MM.1S (cell line): ENCODE results near the gene HYAL2.

Experiments
- DNase-seq: peaks from one replicate; pipeline ENCODE4 v3.0.0-alpha.2; 2015
- H2AFZ ChIP-seq: fragments of 300-600 bp; sonication (generic); 2 replicates; pipeline ENCODE4 v1.6.0; 2016; ENCODE audit warnings: antibody characterized with exemption, low read length
- H3F3A ChIP-seq: fragments of 300-600 bp; sonication (generic); 2 replicates; pipeline ENCODE4 v1.6.1; 2016; ENCODE audit warnings: mild to moderate bottlenecking, antibody characterized with exemption, low read length, moderate library complexity, mixed read lengths; ENCODE audit not compliant: insufficient read depth
- H3K27ac ChIP-seq: fragments of 300-600 bp; sonication (generic); 2 replicates; pipeline ENCODE4 v1.5.1; 2016; ENCODE audit warnings: mild to moderate bottlenecking, low read length
- H3K27me3 ChIP-seq: fragments of 300-600 bp; sonication (generic); replicated peaks from 2 replicates; pipeline ENCODE4 v1.6.0; 2016; ENCODE audit warnings: low read length; ENCODE audit not compliant: insufficient read depth
- H3K36me3 ChIP-seq: fragments of 300-600 bp; sonication (generic); replicated peaks from 2 replicates; pipeline ENCODE4 v1.6.1; 2016; ENCODE audit warnings: mild to moderate bottlenecking, low read length, mixed read lengths; ENCODE audit not compliant: insufficient read depth
- H3K4me1 ChIP-seq: fragments of 300-600 bp; sonication (generic); 2 replicates; pipeline ENCODE4 v1.6.1; 2016; ENCODE audit warnings: low read length, mixed read lengths
- H3K4me2 ChIP-seq: fragments of 300-600 bp; sonication (generic); 2 replicates; pipeline ENCODE4 v1.6.0; 2016; ENCODE audit warnings: low read depth, low read length
- H3K4me3 ChIP-seq: fragments of 300-600 bp; sonication (generic); 2 replicates; pipeline ENCODE4 v1.5.1; 2016; ENCODE audit warnings: low read length, mixed read lengths
- H3K79me2 ChIP-seq: fragments of 300-600 bp; sonication (generic); 2 replicates; pipeline ENCODE4 v1.6.1; 2016; ENCODE audit warnings: mixed run types, low read length, mixed read lengths
- H3K9ac ChIP-seq: fragments of 300-600 bp; sonication (generic); 2 replicates; pipeline ENCODE4 v1.6.1; 2016; ENCODE audit warnings: low read length, mixed read lengths
- H3K9me2 ChIP-seq: fragments of 300-600 bp; sonication (generic); replicated peaks from 2 replicates; pipeline ENCODE4 v1.6.1; 2016; ENCODE audit warnings: mild to moderate bottlenecking, low read length, mixed read lengths; ENCODE audit not compliant: insufficient read depth
- H3K9me3 ChIP-seq: fragments of 300-600 bp; sonication (generic); replicated peaks from 2 replicates; pipeline ENCODE4 v1.6.1; 2016; ENCODE audit warnings: mild to moderate bottlenecking, low read length, mixed read lengths; ENCODE audit not compliant: insufficient read depth
- H4K20me1 ChIP-seq: fragments of 300-600 bp; sonication (generic); 2 replicates; pipeline ENCODE4 v1.6.1; 2016; ENCODE audit warnings: mild to moderate bottlenecking, low read length, moderate library complexity, mixed read lengths; ENCODE audit not compliant: insufficient read depth
- EZH2 ChIP-seq: fragments of 300-600 bp; sonication (generic); optimal IDR thresholded peaks from 2 replicates; pipeline ENCODE3; 2017; ENCODE audit warnings: low read depth, mild to moderate bottlenecking, antibody characterized with exemption, low read length, mixed read lengths
- EZH2phosphoT487 ChIP-seq: fragments of 300-600 bp; sonication (generic); IDR thresholded peaks from 2 replicates; pipeline ENCODE4 v1.6.1; 2018; ENCODE audit warnings: antibody characterized with exemption, low read length
- TF ChIP-seq, protein P1 (sequence below): fragments of 300-600 bp; sonication (generic); IDR thresholded peaks from 2 replicates; pipeline ENCODE4 v1.5.1; 2016; ENCODE audit warnings: antibody characterized with exemption, low read length, mixed read lengths

The HYAL2 gene

GRCh38 chr3:50350527-50351322 is 28.2 kb upstream of the HYAL2 start, which contains the start of the genes CYB561D2 and NPRL2:
TSS of gene CYB561D2 (plus strand) at chr3:50350862. CDS start at chr3:50351434, 572 bp downstream.
TSS of gene NPRL2 (minus strand) at chr3:50350775. CDS start at chr3:50350652, 123 bp downstream.
- Histone ChIP-seq H2AFZ (peak within 1 kb of the TSS; percentile 87), H3K9me2 (no peaks in the 10 kb centered on the region), H3F3A (0 out of 2 replicates have a peak, but pooled peaks cover 8% of the 10 kb centered on the region), H3K4me1 (peaks cover 19% of the 10 kb centered on the region; the same call in 1 of the 2 replicates), H3K9me3 (no peaks in the 10 kb centered on the region), H3K4me2 (peak within 1 kb of the TSS; percentile 99), H3K27me3 (no peaks in the 10 kb centered on the region), H3K36me3 (peaks cover 1% of the 10 kb centered on the region; the same call in 1 of the 2 replicates), H3K9ac (peak within 1 kb of the TSS; percentile 82), H3K4me3 (peak within 1 kb of the TSS; percentile 81), H4K20me1 (no peaks in the 10 kb centered on the region), H3K27ac (peak within 1 kb of the TSS; percentile 74), H3K79me2 (peaks cover 59% of the 10 kb centered on the region)
- peak; percentile 98 for DNase-seq
- no peak for TF ChIP-seq EZH2
- TF ChIP-seq, protein P1, sequence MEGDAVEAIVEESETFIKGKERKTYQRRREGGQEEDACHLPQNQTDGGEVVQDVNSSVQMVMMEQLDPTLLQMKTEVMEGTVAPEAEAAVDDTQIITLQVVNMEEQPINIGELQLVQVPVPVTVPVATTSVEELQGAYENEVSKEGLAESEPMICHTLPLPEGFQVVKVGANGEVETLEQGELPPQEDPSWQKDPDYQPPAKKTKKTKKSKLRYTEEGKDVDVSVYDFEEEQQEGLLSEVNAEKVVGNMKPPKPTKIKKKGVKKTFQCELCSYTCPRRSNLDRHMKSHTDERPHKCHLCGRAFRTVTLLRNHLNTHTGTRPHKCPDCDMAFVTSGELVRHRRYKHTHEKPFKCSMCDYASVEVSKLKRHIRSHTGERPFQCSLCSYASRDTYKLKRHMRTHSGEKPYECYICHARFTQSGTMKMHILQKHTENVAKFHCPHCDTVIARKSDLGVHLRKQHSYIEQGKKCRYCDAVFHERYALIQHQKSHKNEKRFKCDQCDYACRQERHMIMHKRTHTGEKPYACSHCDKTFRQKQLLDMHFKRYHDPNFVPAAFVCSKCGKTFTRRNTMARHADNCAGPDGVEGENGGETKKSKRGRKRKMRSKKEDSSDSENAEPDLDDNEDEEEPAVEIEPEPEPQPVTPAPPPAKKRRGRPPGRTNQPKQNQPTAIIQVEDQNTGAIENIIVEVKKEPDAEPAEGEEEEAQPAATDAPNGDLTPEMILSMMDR: no peak
- TF ChIP-seq EZH2phosphoT487: no peak

- Histone ChIP-seq H3K9me2 (no peaks in the 10 kb centered on the region), H3K4me2 (peak overlapping the region; percentile 99), H2AFZ (peak overlapping the region; percentile 87), H3K4me3 (peak overlapping the region; percentile 81), H3K4me1 (peaks cover 21% of the 10 kb centered on the region; the same call in 1 of the 2 replicates), H3F3A (0 out of 2 replicates have a peak, but pooled peaks cover 8% of the 10 kb centered on the region), H3K27me3 (no peaks in the 10 kb centered on the region), H4K20me1 (no peaks in the 10 kb centered on the region), H3K36me3 (no peaks in the 10 kb centered on the region), H3K27ac (peak overlapping the region; percentile 74; the same call in 1 of the 2 replicates), H3K9ac (peak overlapping the region; percentile 82), H3K9me3 (no peaks in the 10 kb centered on the region), H3K79me2 (peaks cover 53% of the 10 kb centered on the region)
- DNase-seq: no peak
- no peak for TF ChIP-seq EZH2phosphoT487
- TF ChIP-seq, protein P1: no peak
- no peak for TF ChIP-seq EZH2
These were observed 27.6 kb upstream of the HYAL2 start for GRCh38 chr3:50350213-50350526.

DNA sequence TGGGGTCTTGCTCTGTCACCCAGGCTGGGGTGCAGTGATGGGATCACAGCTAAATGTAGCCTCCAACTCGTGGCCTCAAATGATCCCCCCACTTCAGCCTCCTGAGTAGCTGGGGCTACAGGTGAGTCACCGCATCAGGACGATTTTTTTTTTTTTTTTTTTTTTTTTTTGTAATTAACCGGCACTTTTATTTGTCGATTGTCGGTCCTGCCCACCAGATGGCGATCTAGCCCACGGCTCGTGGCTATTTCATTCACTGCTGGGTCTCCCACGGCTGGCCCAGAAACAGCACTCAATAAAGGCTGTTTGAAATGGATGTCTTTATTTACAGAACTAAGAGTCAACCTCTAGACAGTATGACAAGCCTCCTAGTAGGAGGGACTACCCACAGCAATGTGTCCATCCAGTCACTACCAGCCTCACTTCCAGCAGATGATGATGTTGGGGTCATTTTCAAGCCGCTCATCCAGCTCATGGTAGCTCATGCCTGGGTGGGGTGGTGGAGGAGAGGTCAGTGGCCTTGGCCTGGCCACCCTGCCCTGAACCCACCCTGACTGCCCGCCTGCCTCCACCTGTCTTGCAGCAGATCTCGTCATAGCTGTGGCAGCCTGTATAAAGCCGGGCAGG is 24.8 kb upstream of the HYAL2 start:
- H3F3A ChIP-seq: 0 out of 2 replicates have a peak, but pooled peaks cover 2% of the 10 kb centered on the region

More for the DNA sequence above, 24.8 kb upstream of the HYAL2 start:
- Histone ChIP-seq H3K9me3 (no peaks in the 10 kb centered on the region), H3K4me2 (no peak overlapping the region), H3K9ac (no peak overlapping the region), H3K9me2 (no peaks in the 10 kb centered on the region), H3K4me3 (no peak overlapping the region), H4K20me1 (no peaks in the 10 kb centered on the region), H3K79me2 (peaks cover 30% of the 10 kb centered on the region), H3K27ac (no peak overlapping the region), H3K4me1 (peaks cover 23% of the 10 kb centered on the region; the same call in 1 of the 2 replicates), H2AFZ (no peak overlapping the region), H3K27me3 (no peaks in the 10 kb centered on the region), H3K36me3 (no peaks in the 10 kb centered on the region)
- DNase-seq: peak; percentile 78
- TF ChIP-seq EZH2 (no peak), EZH2phosphoT487 (no peak)
- TF ChIP-seq, protein P1: peak; percentile 55
